ENCODE measurements around the gene ZBTB16. TPM values are rescaled to one million over a fixed set of nuclear protein-coding genes. Genes with fewer than 3 reads are reported as not detected.

ZBTB16 gene
- polyA plus RNA-seq, 1 donor (not counting 4 experiments of a cell fraction or from before 2014, with no cell fraction given), result 0.18 TPM

DNA sequence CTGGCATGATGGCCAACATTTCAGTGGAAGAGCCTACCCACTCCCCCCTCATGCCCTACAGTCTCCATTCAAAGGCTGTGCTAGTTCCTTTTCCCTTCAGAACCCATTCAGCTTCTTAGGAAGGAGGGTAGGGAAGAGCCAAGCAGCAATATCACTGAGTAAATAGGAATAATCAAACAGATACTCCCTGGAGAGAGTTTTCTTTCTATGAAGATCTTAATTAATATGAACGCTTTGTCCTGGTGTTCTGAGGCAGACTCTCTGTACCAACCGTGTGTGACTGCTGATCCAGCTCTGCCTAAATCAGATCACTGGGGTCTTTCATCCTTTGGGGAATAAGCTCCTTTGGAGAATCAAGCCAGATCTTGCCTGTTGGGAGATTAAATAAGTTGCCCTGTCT, 161.5 kb downstream of the ZBTB16 start:
- dilution Hi-C loops (cut with MboI; ENCODE audit: extremely low pct_ligation_motif_present, low sequenced_read_pairs), result no loop called here
- no peak for FAIRE-seq
- Histone ChIP-seq H3K9me1 (ENCODE audit: control insufficient read depth, extremely low read depth, insufficient read depth, low read length) (no peaks in the 10 kb centered on the region), H3K36me3 (ENCODE audit: control insufficient read depth in 2 of 2, extremely low read depth in 1 of 2, insufficient read depth in 2 of 2, low read length in 2 of 2) (no peaks in the 10 kb centered on the region), H3K27me3 (ENCODE audit: control insufficient read depth, extremely low read depth, insufficient read depth, low read length) (peaks cover 25% of the 10 kb centered on the region), H2AFZ (ENCODE audit: control insufficient read depth, low read length) (no peak overlapping the region), H4K20me1 (ENCODE audit: control insufficient read depth, extremely low read depth, insufficient read depth, low read length) (no peaks in the 10 kb centered on the region), H3K4me1 (ENCODE audit: control insufficient read depth, extremely low read depth, insufficient read depth, low read length) (no peaks in the 10 kb centered on the region), H3K27ac (ENCODE audit: control insufficient read depth, insufficient read depth, low read length) (no peak overlapping the region), H3K9ac (ENCODE audit: control insufficient read depth, extremely low read depth, insufficient read depth, low read length) (no peak overlapping the region), H3K79me2 (ENCODE audit: control insufficient read depth, insufficient read depth, low read length) (no peaks in the 10 kb centered on the region), H3K4me3 (ENCODE audit: control insufficient read depth in 2 of 3, extremely low read depth in 1 of 3, insufficient read depth in 2 of 3, low read depth in 1 of 3, low read length in 3 of 3) (no peak overlapping the region), H3K9me3 (ENCODE audit: control insufficient read depth, low read depth, low read length) (no peaks in the 10 kb centered on the region), H3K4me2 (ENCODE audit: control insufficient read depth, extremely low read depth, insufficient read depth, low read depth, low read length) (no peak overlapping the region)
- TF ChIP-seq, protein P1, sequence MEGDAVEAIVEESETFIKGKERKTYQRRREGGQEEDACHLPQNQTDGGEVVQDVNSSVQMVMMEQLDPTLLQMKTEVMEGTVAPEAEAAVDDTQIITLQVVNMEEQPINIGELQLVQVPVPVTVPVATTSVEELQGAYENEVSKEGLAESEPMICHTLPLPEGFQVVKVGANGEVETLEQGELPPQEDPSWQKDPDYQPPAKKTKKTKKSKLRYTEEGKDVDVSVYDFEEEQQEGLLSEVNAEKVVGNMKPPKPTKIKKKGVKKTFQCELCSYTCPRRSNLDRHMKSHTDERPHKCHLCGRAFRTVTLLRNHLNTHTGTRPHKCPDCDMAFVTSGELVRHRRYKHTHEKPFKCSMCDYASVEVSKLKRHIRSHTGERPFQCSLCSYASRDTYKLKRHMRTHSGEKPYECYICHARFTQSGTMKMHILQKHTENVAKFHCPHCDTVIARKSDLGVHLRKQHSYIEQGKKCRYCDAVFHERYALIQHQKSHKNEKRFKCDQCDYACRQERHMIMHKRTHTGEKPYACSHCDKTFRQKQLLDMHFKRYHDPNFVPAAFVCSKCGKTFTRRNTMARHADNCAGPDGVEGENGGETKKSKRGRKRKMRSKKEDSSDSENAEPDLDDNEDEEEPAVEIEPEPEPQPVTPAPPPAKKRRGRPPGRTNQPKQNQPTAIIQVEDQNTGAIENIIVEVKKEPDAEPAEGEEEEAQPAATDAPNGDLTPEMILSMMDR (optimal IDR thresholded peaks at IDR 0.05 in 1 of 3, IDR thresholded peaks at IDR 0.05 in 1 of 3, conservative IDR thresholded peaks at IDR 0.05 in 1 of 3; ENCODE audit: extremely low read depth in 1 of 3, insufficient read depth in 2 of 3, low read length in 3 of 3), result no peak
- TF ChIP-seq EZH2 (IDR thresholded peaks at IDR 0.05; ENCODE audit: low read length), result no peak
- no peak for DNase-seq (ENCODE audit: low read depth, low spot score)

DNA sequence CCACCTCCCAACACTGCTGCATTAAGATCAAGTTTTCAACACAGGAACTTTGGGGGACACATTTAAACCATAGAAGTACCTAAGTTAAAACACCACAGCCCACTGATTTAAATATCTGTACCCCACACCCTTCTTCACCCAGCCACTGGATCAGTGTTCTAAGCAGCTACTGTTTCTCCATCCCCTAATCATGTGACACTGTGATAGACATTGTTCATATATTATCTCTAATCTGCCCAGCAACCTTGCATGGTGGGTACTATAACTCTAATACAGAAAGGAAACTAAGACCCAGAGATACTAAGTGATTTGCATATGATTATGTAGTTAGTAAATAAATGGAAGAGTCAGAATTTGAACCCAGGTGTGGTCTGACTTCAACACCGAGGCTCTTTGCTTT, 166.2 kb downstream of the ZBTB16 start:
- DNase-seq (ENCODE audit: low read depth, low spot score) (no peak), FAIRE-seq (no peak)
- H3K4me3 ChIP-seq (ENCODE audit: control insufficient read depth in 2 of 3, extremely low read depth in 1 of 3, insufficient read depth in 2 of 3, low read depth in 1 of 3, low read length in 3 of 3), result no peak overlapping the region
- no peak overlapping the region for H3K9ac ChIP-seq (ENCODE audit: control insufficient read depth, extremely low read depth, insufficient read depth, low read length)
- no peak overlapping the region for H3K27ac ChIP-seq (ENCODE audit: control insufficient read depth, insufficient read depth, low read length)
- H3K4me2 ChIP-seq (ENCODE audit: control insufficient read depth, extremely low read depth, insufficient read depth, low read depth, low read length), result no peak overlapping the region
- H3K79me2 ChIP-seq (ENCODE audit: control insufficient read depth, insufficient read depth, low read length), result no peaks in the 10 kb centered on the region
- TF ChIP-seq, protein P1 (optimal IDR thresholded peaks at IDR 0.05 in 1 of 3, IDR thresholded peaks at IDR 0.05 in 1 of 3, conservative IDR thresholded peaks at IDR 0.05 in 1 of 3; ENCODE audit: extremely low read depth in 1 of 3, insufficient read depth in 2 of 3, low read length in 3 of 3), result no peak
- TF ChIP-seq EZH2 (IDR thresholded peaks at IDR 0.05; ENCODE audit: low read length), result no peak
- no peaks in the 10 kb centered on the region for H3K36me3 ChIP-seq (ENCODE audit: control insufficient read depth in 2 of 2, extremely low read depth in 1 of 2, insufficient read depth in 2 of 2, low read length in 2 of 2)
- H3K27me3 ChIP-seq (ENCODE audit: control insufficient read depth, extremely low read depth, insufficient read depth, low read length), result peaks cover 14% of the 10 kb centered on the region
- H3K9me3 ChIP-seq (ENCODE audit: control insufficient read depth, low read depth, low read length), result no peaks in the 10 kb centered on the region
- dilution Hi-C loops (cut with MboI; ENCODE audit: extremely low pct_ligation_motif_present, low sequenced_read_pairs), result no loop called here
- H2AFZ ChIP-seq (ENCODE audit: control insufficient read depth, low read length), result no peak overlapping the region
- no peaks in the 10 kb centered on the region for H3K9me1 ChIP-seq (ENCODE audit: control insufficient read depth, extremely low read depth, insufficient read depth, low read length)
- H3K4me1 ChIP-seq (ENCODE audit: control insufficient read depth, extremely low read depth, insufficient read depth, low read length), result no peaks in the 10 kb centered on the region
- no peaks in the 10 kb centered on the region for H4K20me1 ChIP-seq (ENCODE audit: control insufficient read depth, extremely low read depth, insufficient read depth, low read length)
